ENCODE results near the gene SLC25A22.

DNA sequence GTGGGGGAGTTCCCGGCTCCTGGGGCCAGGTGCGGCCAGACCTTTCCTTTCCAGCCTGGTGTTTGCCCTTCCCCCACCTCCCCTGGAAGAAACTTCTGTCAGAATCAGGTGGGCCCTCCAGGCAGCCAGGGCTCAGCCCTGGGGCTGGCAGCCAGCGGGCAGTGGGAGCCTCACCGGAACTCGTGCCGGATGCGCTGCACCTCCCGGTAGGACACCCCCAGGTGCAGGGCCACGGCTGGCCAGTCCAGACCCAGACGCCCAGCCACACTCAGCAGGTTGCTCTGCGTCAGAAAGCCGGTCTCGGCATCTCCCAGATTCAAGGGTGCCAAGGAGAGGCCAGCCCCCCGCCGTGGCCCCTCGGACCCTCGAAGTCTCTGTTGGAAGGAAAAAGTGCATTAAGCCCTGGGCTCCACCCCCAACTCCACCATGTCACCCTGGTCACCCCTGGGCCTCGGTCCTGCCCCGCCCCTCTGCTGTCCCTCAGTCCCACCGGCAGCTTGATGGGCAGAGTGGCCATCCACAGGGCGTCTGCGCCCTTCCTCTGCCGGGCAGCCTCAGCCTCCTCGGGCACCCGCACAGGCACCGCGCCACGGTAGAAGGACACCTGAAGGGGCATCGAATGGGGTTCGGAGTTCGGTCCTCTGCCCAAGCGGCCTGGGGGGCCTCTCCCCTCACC lies 1.7 kb upstream of the SLC25A22 start:
- TF ChIP-seq, protein P1, sequence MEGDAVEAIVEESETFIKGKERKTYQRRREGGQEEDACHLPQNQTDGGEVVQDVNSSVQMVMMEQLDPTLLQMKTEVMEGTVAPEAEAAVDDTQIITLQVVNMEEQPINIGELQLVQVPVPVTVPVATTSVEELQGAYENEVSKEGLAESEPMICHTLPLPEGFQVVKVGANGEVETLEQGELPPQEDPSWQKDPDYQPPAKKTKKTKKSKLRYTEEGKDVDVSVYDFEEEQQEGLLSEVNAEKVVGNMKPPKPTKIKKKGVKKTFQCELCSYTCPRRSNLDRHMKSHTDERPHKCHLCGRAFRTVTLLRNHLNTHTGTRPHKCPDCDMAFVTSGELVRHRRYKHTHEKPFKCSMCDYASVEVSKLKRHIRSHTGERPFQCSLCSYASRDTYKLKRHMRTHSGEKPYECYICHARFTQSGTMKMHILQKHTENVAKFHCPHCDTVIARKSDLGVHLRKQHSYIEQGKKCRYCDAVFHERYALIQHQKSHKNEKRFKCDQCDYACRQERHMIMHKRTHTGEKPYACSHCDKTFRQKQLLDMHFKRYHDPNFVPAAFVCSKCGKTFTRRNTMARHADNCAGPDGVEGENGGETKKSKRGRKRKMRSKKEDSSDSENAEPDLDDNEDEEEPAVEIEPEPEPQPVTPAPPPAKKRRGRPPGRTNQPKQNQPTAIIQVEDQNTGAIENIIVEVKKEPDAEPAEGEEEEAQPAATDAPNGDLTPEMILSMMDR (IDR thresholded peaks at IDR 0.05 in 2 of 3, conservative IDR thresholded peaks at IDR 0.05 in 1 of 3; ENCODE audit: insufficient read depth in 2 of 3, low read depth in 1 of 3, low read length in 3 of 3): no peak
- TF ChIP-seq NR2C2 (CRISPR knock-in tag; IDR thresholded peaks at IDR 0.05) (no peak), NR2C2 (tag; IDR thresholded peaks at IDR 0.05) (no peak), EGR1 (conservative IDR thresholded peaks at IDR 0.05) (no peak), FOXM1 (IDR thresholded peaks at IDR 0.05; ENCODE audit: low read depth) (no peak), FOXM1 (CRISPR knock-in tag; IDR thresholded peaks at IDR 0.05; ENCODE audit: low read depth) (no peak), RFX5 (IDR thresholded peaks at IDR 0.05; ENCODE audit: low read depth, low read length) (no peak), ESRRA (IDR thresholded peaks at IDR 0.05; ENCODE audit: borderline replicate concordance, low read depth) (no peak), EP300 (IDR thresholded peaks at IDR 0.05; ENCODE audit: low read length) (no peak), ZNF589 (CRISPR knock-in tag; IDR thresholded peaks at IDR 0.05; ENCODE audit: low read depth) (no peak)
- TF ChIP-seq, protein P2, sequence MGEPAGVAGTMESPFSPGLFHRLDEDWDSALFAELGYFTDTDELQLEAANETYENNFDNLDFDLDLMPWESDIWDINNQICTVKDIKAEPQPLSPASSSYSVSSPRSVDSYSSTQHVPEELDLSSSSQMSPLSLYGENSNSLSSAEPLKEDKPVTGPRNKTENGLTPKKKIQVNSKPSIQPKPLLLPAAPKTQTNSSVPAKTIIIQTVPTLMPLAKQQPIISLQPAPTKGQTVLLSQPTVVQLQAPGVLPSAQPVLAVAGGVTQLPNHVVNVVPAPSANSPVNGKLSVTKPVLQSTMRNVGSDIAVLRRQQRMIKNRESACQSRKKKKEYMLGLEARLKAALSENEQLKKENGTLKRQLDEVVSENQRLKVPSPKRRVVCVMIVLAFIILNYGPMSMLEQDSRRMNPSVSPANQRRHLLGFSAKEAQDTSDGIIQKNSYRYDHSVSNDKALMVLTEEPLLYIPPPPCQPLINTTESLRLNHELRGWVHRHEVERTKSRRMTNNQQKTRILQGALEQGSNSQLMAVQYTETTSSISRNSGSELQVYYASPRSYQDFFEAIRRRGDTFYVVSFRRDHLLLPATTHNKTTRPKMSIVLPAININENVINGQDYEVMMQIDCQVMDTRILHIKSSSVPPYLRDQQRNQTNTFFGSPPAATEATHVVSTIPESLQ (CRISPR knock-in tag; IDR thresholded peaks at IDR 0.05): no peak
- TF ChIP-seq, protein P3, sequence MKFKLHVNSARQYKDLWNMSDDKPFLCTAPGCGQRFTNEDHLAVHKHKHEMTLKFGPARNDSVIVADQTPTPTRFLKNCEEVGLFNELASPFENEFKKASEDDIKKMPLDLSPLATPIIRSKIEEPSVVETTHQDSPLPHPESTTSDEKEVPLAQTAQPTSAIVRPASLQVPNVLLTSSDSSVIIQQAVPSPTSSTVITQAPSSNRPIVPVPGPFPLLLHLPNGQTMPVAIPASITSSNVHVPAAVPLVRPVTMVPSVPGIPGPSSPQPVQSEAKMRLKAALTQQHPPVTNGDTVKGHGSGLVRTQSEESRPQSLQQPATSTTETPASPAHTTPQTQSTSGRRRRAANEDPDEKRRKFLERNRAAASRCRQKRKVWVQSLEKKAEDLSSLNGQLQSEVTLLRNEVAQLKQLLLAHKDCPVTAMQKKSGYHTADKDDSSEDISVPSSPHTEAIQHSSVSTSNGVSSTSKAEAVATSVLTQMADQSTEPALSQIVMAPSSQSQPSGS (CRISPR knock-in tag; IDR thresholded peaks at IDR 0.05): no peak
- TF ChIP-seq, protein P4, sequence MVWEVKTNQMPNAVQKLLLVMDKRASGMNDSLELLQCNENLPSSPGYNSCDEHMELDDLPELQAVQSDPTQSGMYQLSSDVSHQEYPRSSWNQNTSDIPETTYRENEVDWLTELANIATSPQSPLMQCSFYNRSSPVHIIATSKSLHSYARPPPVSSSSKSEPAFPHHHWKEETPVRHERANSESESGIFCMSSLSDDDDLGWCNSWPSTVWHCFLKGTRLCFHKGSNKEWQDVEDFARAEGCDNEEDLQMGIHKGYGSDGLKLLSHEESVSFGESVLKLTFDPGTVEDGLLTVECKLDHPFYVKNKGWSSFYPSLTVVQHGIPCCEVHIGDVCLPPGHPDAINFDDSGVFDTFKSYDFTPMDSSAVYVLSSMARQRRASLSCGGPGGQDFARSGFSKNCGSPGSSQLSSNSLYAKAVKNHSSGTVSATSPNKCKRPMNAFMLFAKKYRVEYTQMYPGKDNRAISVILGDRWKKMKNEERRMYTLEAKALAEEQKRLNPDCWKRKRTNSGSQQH (CRISPR knock-in tag; IDR thresholded peaks at IDR 0.05): no peak
- TF ChIP-seq, protein P5, sequence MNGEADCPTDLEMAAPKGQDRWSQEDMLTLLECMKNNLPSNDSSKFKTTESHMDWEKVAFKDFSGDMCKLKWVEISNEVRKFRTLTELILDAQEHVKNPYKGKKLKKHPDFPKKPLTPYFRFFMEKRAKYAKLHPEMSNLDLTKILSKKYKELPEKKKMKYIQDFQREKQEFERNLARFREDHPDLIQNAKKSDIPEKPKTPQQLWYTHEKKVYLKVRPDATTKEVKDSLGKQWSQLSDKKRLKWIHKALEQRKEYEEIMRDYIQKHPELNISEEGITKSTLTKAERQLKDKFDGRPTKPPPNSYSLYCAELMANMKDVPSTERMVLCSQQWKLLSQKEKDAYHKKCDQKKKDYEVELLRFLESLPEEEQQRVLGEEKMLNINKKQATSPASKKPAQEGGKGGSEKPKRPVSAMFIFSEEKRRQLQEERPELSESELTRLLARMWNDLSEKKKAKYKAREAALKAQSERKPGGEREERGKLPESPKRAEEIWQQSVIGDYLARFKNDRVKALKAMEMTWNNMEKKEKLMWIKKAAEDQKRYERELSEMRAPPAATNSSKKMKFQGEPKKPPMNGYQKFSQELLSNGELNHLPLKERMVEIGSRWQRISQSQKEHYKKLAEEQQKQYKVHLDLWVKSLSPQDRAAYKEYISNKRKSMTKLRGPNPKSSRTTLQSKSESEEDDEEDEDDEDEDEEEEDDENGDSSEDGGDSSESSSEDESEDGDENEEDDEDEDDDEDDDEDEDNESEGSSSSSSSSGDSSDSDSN (IDR thresholded peaks at IDR 0.05; ENCODE audit: borderline replicate concordance in 1 of 2, low read depth in 2 of 2, low read length in 2 of 2): no peak

Measured in K562 (cell line).